Upper lobe of right lung (tissue), 1 donor: ENCODE data around the gene TBX21. TPM values are rescaled to one million over a fixed set of nuclear protein-coding genes. Genes with fewer than 3 reads are reported as not detected.

Experiments used
- ATAC-seq: fragments of 200-7000 bp; cut with Tn5 transposase; one replicate; pipeline ENCODE4 v1.9.1; 2020; ENCODE audit warnings: mild to moderate bottlenecking, moderate library complexity
- DNase-seq: peaks from one replicate; pipeline ENCODE4 v3.0.0-alpha.2; 2020
- H3K27ac ChIP-seq: fragments of 200-600 bp; one replicate; pipeline ENCODE4 v1.8.0; 2022
- H3K27me3 ChIP-seq: fragments of 200-600 bp; one replicate; pipeline ENCODE4 v1.8.0; 2022; ENCODE audit warnings: mild to moderate bottlenecking
- H3K36me3 ChIP-seq: fragments of 200-600 bp; one replicate; pipeline ENCODE4 v1.8.0; 2022
- H3K4me1 ChIP-seq: fragments of 200-600 bp; one replicate; pipeline ENCODE4 v1.8.0; 2022
- H3K4me3 ChIP-seq: fragments of 200-600 bp; one replicate; pipeline ENCODE4 v1.8.0; 2022; ENCODE audit warnings: mild to moderate bottlenecking
- H3K9me3 ChIP-seq: fragments of 200-600 bp; one replicate; pipeline ENCODE4 v1.8.0; 2022
- CTCF ChIP-seq: fragments of 200-600 bp; IDR thresholded peaks from one replicate; pipeline ENCODE4 v1.8.0; 2022; ENCODE audit warnings: antibody characterized with exemption
- intact Hi-C: fragments of 100-400 bp; cut with DNase I; formaldehyde crosslinking; loops from one replicate; pipeline ENCODE4 v1.11.0; 2022
- total RNA-seq: library from RNA; stranded (reverse); fragmentation: NEBNext Ultra II Directional; extraction: Animal tissue kit (Norgen Biotek cat#: 25700); gene quantifications from one replicate; pipeline ENCODE4 v1.2.1, GENCODE V29; 2021
- donor health status: DM: no; HTN: yes; CAD: no; lungs with severe emphysema.

The TBX21 gene
- total RNA-seq, 1 donor from 2014 or later: 3.9 TPM

- DNase-seq: no peak
- TF ChIP-seq CTCF: no peak
- H3K9me3 ChIP-seq: no peaks in the 10 kb centered on the region
- H3K36me3 ChIP-seq: no peaks in the 10 kb centered on the region
- H3K27me3 ChIP-seq: peaks cover 53% of the 10 kb centered on the region
- no peak for ATAC-seq
- no peak overlapping the region for H3K4me3 ChIP-seq
- H3K4me1 ChIP-seq: peaks cover 10% of the 10 kb centered on the region
- intact Hi-C loops: no loop called here
- H3K27ac ChIP-seq: no peak overlapping the region
These were observed 59.4 kb downstream of the TBX21 start for GRCh38 chr17:47792457-47792856.

GRCh38 chr17:47792979-47793378 is 59.9 kb downstream of the TBX21 start:
- no peak for ATAC-seq
- H3K27me3 ChIP-seq: peaks cover 52% of the 10 kb centered on the region

More at GRCh38 chr17:47792979-47793378, 59.9 kb downstream of the TBX21 start:
- peaks cover 10% of the 10 kb centered on the region for H3K4me1 ChIP-seq
- H3K4me3 ChIP-seq: no peak overlapping the region
- H3K36me3 ChIP-seq: no peaks in the 10 kb centered on the region
- H3K27ac ChIP-seq: no peak overlapping the region
- intact Hi-C loops: no loop called here
- H3K9me3 ChIP-seq: no peaks in the 10 kb centered on the region
- DNase-seq: peak; percentile 26
- TF ChIP-seq CTCF: no peak

Other genes with a start within 250 kb of the TBX21 start
- 113 TPM for gene NPEPPS, start 202.1 kb upstream of the TBX21 start, total RNA-seq
- gene KPNB1, start 83.3 kb upstream of the TBX21 start, total RNA-seq: 196 TPM
- gene TBKBP1, start 39.1 kb upstream of the TBX21 start, total RNA-seq: 14.7 TPM
- 14.4 TPM for gene OSBPL7, start 88.6 kb downstream of the TBX21 start, total RNA-seq
- 29.2 TPM for gene MRPL10, start 98.3 kb downstream of the TBX21 start, total RNA-seq
- gene LRRC46, start 98.4 kb downstream of the TBX21 start, total RNA-seq: 1.1 TPM
- 30.5 TPM for gene SCRN2, start 108.0 kb downstream of the TBX21 start, total RNA-seq
- 8.5 TPM for gene SP6, start 117.9 kb downstream of the TBX21 start, total RNA-seq
- gene SP2, start 163.0 kb downstream of the TBX21 start, total RNA-seq: 16.9 TPM
- gene PNPO, start 208.3 kb downstream of the TBX21 start, total RNA-seq: 29.4 TPM
- gene PRR15L, start 224.6 kb downstream of the TBX21 start, total RNA-seq: 47.4 TPM
- gene CDK5RAP3, start 237.9 kb downstream of the TBX21 start, total RNA-seq: 140 TPM